ENCODE results near the gene BORCS5.

DNA sequence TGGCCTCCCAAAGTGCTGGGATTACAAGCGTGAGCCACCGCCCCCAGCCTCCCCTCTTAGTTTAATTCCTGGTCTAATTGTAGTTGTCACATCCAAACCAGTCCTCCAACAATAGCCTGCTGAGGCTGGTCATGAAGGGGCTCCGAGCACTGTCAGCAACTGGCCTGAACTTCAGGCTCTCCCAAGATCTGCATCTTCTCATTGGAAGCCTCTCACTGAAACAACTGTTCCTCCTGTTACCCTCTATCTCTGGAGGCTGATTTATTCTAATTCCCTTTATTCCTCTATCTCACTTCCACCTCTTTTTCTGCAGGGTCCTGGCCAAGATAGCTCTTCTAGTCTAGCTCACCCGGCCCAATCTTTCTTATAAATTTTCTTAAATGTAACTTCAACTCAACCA lies 116.3 kb downstream of the BORCS5 start:
- TF ChIP-seq, protein P1, sequence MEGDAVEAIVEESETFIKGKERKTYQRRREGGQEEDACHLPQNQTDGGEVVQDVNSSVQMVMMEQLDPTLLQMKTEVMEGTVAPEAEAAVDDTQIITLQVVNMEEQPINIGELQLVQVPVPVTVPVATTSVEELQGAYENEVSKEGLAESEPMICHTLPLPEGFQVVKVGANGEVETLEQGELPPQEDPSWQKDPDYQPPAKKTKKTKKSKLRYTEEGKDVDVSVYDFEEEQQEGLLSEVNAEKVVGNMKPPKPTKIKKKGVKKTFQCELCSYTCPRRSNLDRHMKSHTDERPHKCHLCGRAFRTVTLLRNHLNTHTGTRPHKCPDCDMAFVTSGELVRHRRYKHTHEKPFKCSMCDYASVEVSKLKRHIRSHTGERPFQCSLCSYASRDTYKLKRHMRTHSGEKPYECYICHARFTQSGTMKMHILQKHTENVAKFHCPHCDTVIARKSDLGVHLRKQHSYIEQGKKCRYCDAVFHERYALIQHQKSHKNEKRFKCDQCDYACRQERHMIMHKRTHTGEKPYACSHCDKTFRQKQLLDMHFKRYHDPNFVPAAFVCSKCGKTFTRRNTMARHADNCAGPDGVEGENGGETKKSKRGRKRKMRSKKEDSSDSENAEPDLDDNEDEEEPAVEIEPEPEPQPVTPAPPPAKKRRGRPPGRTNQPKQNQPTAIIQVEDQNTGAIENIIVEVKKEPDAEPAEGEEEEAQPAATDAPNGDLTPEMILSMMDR (IDR thresholded peaks at IDR 0.05): no peak
- TF ChIP-seq POLR2A (IDR thresholded peaks at IDR 0.05): no peak
